Measurements from ENCODE around the gene EXOSC2.

Gene EXOSC2

GRCh38 chr9:130693426-130694191, at the start of gene EXOSC2:
EXOSC2 (plus strand) TSS chr9:130693780; CDS start chr9:130693792, 12 bp downstream.
- DNase-seq (ENCODE audit: low spot score): peak; percentile 99

GRCh38 chr9:130651221-130651620, 42.4 kb upstream of the EXOSC2 start:
- DNase-seq (ENCODE audit: low spot score): no peak

- DNase-seq (ENCODE audit: low spot score): no peak
Observed at GRCh38 chr9:130651752-130652151, 41.8 kb upstream of the EXOSC2 start.

GRCh38 chr9:130654879-130655278, 38.7 kb upstream of the EXOSC2 start:
- DNase-seq (ENCODE audit: low spot score): no peak

- DNase-seq (ENCODE audit: low spot score): no peak
Observed at GRCh38 chr9:130658893-130659698, 34.5 kb upstream of the EXOSC2 start.

DNA sequence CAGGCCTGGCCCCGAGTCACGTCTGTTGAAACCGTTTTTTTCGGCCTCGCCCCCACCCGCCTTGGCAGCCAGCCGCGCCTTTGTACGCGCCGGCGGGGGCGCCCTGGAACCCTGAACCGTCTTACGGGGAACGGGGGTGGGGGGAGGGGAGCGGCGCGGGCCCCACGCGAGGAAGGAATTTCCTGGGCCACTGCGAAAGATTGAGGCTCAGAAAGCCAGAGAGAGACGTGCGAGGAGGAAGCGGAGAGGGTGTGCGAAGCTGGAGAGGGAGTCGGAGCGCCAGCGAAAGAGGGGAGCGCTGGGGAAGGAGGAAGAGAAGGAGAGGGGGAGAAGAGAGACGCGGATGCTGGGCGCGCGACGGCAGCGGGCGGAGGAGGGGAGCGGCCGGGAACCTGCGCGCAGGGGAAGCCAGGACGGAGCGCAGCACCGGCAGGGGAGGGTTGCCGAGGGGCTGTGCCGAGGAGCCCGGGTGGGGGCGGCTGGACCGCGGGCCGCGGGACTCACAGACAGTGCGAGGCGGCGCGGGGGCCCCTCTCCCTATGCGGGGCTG, 33.8 kb upstream of the EXOSC2 start:
- DNase-seq (ENCODE audit: low spot score): no peak

DNA sequence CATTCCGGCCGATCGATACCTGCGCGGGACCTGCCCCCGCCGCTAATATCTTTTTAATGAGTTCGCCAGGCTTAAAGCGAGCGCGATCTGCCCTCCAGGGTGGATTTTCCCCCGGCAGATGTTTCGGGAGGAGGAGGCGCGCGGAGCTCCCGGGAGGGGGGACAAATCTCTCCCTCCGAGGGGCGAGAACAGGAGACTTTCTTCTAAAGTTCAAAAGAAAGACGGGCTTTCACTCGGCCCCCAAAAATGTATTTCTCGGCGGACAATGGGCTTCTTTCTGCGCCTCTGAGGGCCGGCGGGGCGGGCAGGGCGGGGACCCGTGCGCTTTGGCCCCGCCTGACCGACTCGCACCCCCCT, 33.3 kb upstream of the EXOSC2 start:
- DNase-seq (ENCODE audit: low spot score): no peak

- DNase-seq (ENCODE audit: low spot score): no peak
Observed at GRCh38 chr9:130660683-130661450, 32.7 kb upstream of the EXOSC2 start.

DNA sequence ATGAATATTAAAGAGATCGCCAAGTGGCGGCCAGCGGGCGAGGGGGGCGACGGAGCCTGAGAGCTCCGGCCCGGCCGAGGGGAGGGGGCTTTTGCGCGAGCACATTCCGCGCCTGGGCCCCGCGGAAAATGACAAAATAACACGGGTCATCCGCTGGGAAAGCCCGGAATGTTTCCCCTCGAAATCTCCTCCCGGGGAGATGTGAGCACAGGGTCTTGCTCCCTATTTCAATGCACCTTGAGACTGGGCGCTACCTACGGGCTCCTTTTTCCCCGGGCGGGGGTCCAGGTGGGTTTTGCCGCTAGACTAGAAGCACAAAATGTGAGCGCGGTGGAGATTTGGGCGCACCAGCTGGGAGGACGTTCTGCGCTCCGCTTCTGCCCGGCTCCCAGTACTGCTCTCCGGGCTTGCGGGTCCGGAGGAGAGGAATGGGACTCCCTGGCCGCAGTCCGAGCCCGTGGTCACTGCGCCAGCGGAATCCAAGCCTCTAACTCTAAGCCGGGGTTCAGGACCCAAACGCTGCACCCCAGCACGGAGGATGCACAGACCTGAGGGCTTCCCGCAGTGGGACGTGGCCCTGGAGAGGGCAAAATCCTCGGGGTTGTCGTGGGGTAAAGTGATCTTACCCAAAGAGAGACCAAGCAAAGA, 32.0 kb upstream of the EXOSC2 start:
- DNase-seq (ENCODE audit: low spot score): no peak

- no peak for DNase-seq (ENCODE audit: low spot score)
Observed at GRCh38 chr9:130662099-130662969, 31.2 kb upstream of the EXOSC2 start.

GRCh38 chr9:130662970-130663257, 30.7 kb upstream of the EXOSC2 start:
- DNase-seq (ENCODE audit: low spot score): no peak

DNA sequence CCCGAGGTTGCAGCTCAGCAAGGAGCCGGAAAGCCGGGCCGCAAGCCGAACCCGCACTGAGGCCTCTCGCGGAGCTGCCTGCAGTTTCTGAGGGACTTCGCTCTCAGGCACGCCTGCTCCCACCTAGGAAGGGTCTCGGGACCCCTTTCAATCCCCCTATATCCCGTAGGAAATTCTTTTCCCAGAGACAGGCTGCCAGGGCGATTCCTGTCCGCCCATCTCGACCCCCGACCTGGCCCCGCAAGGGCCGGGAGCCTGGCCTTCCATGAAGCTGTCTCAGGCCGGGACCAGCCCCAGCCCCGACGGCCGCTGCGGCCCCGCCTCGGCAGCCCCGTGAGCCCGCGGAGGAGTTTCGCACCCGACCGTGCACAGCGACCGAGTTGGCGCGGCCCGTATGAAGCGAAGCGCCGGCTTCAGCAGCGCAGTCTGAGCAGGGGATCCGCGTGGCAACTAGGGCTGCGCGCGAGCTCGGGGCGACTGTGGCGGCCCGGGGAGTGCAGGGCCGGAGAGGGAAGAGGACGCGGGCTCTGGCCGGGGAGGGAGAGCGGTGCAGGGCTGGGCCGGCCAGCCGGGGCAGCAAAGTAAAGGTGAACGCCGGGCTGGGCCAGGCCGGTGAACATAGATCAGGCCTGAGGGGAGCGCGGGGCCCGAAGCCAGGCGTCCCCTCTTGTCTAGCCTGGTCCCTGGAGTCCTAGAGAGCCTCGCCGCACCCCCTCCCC, 30.2 kb upstream of the EXOSC2 start:
- no peak for DNase-seq (ENCODE audit: low spot score)

DNA sequence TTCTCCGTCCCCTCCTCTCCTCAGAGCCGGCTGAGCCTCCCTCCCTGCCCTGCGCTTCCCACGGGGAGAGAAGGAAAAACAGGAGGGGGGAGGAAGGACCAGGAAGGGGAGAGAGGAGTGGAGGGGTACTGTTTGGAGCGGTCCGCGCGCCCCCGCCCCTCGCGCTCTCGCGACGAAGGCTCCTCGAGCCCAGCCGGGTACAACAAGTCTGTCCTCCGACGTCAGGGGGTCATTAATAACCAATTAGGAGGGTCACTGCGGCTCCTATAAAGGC, 29.7 kb upstream of the EXOSC2 start:
- DNase-seq (ENCODE audit: low spot score): no peak

DNA sequence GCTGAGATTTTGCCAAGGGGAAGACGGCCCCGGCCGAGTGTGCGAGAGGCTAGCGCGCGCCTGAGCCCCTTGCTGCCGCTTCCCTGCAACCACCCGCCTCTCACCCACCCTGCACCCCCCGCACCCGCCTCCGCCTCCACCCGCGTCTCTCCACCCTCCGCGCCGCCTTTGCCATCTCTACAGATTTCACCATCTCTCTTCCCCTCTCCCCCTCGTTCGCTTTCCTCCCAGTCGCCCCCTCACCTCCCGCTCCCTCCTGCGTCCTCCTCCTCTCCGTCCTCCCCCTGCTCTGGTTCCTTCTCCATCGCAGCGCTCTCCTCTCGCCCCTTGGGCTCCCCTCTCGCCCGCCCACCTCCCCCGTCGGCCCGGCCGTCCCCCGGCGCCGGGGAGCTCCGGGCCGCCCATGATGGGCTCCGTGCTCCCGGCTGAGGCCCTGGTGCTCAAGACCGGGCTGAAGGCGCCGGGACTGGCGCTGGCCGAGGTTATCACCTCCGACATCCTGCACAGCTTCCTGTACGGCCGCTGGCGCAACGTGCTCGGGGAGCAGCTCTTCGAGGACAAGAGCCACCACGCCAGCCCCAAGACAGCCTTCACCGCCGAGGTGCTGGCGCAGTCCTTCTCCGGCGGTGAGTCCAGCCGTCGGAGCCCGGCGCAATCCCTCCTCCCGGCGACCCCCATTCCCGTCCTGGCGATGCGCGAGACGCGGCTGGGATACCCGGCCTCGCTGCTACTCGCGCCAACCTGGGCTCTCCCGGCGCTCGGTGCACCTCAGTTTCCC, 29.1 kb upstream of the EXOSC2 start, which contains the start of gene PRDM12:
TSS of gene PRDM12 (plus strand) at position 344 of the 778 bp plus-strand sequence. CDS start at position 404, 60 bp downstream.
- DNase-seq (ENCODE audit: low spot score): no peak

DNA sequence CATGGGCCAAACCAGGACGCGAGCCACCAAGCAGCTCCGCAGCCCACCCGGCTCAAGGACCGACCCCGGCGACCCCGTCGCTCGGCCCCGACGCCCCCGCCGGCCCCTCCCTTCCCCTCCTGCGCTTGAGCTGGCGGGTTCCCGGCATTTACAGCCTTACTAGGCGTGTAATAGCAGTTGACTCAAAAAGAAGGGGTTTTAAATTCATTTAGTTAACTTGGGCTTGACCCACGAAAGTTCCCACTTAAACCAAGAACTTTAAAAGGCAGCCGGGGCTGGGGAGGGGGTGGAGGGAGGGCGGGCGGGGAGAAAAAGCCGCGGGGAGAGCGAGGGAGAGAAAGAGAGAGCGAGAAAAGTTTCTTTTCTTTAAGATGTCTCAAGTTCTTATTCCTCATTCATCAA, 28.6 kb upstream of the EXOSC2 start:
- DNase-seq (ENCODE audit: low spot score): no peak

DNA sequence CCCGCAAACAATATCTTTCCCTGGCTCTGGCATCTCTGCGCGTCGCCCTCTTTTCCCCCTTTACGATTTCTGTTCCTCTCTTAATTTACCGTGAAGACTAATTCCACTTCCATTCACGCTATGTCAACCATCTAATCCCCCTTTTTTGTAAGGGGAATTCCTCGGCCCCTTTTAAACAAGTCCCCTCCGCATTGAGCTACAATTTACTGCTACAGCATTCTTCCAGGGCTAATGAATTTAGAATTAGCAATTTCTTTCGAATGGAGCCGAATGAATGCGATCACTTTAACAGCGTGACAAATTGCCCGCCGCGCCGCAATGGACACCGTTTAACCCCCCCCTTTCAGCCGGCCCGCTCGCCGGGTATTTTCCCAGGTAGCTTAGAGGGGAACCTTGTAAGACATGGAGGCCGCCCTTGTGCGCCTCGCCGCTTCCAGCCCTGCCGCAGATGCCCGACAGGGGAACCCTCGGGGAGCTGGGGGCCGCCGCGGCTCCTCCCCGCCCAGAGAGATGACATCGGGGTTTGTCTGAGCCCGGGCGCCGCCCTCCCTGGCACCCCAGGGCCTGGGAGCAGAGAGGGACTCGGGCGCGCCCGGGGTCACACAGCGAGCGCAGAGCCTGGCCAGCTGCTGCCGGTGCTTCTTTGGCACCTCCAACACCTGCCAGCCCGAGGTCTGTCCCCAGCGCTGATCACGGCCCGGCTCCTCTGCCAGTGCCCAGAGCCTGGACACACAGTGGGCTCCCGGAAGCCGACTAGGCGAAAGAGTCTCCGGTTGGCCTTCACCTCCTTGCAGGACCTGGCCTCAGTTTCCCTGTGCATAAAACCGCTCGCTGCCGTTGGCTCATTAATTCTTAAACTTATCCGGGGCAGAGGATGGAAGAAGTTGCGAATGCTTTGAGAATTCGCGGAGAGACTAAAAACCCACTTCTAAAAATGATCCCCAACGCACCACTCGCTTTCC, 27.9 kb upstream of the EXOSC2 start:
- DNase-seq (ENCODE audit: low spot score): no peak

- no peak for DNase-seq (ENCODE audit: low spot score)
Observed at GRCh38 chr9:130666393-130667119, 27.0 kb upstream of the EXOSC2 start.

GRCh38 chr9:130667120-130667435, 26.5 kb upstream of the EXOSC2 start:
- DNase-seq (ENCODE audit: low spot score): no peak

Measured in activated CD4-positive, alpha-beta T cell treated with anti-CD3 and anti-CD28 coated beads, Interleukin-2, Interleukin-4, amounts not matched to agents 100 ng/mL and 50 ng/mL, durations not matched to agents 16 hours and 8 hours (primary cell).